Measurements from ENCODE around the gene MROH8.
"Not testable (repeated sequence)": the region's sequence is repeated elsewhere in the genome, so short reads cannot be mapped to it uniquely, and the experiment has no call there.

The MROH8 gene

DNA sequence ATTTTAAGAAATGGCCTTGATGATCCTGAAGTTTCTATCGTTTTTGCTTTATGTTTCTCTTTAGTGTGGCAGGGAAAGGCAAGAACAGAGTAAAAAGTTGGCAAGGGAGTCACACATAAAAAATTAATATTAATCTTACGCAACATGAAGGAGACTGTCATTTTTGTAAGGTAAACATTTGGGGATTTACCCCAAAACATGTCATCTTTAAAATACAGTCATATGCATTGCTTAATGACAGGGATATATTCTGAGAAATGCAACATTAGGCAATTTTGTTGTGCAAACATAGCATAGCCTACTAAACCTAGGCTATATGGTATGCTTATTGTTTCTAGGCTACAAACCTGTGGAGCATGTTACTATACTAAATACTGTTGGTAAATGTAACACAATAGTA is 88.9 kb downstream of the MROH8 start:
- no peak for DNase-seq (ENCODE audit: low read depth in 2 of 2)

DNA sequence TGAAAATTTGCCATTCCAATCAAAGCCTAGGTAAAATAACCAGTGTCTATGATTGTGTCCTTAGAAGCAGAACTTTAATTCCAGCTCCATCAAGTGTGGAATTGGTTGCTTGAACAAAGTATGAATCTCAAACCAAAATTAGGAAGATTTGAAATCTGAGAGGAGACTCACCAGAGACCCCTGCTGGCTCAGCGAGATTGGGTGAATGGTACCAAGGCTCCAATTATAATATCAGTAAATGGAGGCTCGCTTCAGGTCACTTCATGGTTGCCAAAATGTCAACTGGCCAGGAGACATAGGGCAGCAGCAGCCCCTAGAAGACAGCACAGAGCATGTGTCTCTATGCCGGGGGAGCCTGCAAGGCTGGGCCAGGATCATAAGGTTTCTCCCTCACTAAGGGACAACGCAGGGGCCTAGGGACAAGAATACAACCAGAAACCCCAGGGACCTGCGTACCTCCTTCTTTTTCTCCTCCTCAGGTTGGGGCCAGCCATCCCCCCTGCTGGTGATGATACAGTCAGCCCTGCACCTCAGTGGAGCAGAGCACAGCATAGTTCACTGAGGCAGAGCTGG is 97.5 kb downstream of the MROH8 start:
- no peak for DNase-seq (ENCODE audit: low read depth in 2 of 2)

DNA sequence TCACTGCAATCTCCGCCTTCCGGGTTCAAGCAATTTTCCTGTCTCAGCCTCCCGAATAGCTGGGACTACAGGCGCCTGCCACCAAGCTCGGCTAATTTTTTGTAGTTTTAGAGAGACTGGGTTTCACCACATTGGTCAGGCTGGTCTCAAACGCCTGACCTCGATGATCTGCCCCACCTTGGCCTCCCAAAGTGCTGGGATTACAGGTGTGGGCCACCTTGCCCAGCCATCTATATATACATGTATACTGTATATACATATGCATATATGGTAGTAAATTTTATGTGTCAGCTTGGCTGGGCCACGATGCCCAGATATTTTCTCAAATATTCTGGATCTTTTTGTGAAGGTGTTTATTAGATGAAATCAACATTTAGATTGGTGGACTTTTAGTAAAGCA is 102.3 kb downstream of the MROH8 start:
- DNase-seq (ENCODE audit: low read depth in 2 of 2) = no peak

DNA sequence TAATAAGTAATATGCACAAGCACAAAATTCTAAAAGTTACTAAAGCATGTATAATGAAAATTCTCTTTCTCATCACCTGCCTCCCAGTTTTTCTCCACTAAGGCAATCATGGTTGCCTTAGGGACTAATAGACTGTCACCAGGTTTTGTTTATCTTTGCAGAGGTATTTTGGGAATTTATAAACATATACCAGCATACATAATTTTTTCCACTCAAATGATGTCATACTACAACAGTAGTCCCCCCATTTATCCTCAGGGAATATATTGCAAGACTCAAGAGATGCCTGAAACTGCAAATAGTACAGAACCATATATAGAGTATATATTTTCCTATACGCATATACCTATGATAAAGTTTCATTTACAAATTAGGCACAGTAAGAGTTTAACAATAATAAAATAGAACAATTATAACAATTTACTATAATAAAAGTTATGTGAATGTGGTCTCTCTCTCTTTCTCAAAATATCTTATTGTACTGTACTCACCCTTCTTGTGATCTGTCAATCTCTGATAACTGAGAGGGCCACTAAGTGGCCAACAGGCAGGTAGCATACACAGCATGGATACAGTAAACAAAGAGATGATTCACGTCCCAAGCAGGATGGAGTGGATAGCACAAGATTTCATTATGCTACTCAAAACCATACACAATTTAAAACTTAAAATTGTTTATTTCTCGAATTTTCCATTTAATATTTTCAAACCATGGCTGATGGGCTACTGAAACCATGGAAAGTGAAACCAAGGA is 103.2 kb downstream of the MROH8 start:
- no peak for DNase-seq (ENCODE audit: low read depth in 2 of 2)

DNA sequence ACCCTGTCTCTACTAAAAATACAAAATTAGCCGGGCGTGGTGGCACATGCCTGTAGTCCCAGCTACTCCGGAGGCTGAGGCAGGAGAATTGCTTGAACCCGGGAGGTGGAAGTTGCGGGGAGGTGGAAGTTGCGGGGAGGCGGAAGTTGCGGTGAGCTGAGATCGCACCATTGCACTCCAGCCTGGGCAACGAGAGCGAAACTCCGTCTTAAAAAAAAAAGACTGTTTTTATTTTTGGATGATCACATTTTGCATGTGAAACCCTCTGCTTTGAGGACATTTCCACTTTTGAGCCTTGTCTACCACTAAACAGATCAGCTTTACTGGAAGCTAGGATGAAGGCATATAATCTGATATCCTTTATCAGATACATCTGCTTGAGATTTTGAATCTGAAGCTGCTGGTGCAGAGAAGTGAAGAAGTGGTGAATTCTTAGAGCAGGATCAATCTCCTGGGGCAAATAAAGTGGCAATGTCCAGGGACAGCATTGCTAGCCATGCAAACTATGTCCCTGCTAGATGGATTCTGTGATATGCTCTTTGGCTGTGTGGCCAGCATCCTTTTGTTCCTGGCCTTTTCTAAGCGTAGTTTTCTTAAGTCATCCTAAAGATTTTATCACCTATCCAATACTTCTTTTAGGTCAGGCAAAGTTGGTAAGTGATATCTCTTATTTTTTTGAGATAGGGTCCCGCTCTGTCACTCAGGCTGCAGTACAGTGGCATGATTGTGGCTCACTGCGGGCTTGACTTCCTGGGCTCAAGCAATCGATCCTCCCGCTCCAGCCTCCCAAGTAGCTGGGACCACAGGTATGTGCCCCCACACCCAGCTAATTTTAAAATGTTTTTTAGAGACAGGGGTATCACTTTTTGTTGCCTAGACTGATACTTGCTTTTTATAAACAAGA is 106.8 kb downstream of the MROH8 start:
- DNase-seq (ENCODE audit: low read depth in 2 of 2) = no peak

DNA sequence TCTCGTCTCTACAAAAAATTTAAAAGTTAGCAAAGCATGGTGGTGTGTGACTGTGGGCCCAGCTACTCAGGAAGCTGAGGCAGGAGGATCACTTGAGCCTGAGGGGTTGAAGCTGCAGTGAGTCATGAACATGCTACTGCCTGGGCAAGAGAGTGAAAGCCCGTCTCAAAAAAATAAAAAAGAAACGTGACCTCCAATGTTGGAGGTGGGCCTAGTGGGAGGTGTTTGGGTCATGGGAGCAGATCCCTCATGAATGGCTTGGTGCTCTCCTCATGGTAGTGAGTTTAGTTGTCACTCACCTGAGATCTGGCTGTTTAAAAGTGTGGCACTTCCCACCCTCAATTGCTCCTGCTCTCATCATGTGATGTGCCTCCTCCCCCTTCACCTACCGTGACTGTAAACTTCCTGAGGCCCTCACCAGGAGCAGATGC is 107.9 kb downstream of the MROH8 start:
- DNase-seq (ENCODE audit: low read depth in 2 of 2) = no peak

DNA sequence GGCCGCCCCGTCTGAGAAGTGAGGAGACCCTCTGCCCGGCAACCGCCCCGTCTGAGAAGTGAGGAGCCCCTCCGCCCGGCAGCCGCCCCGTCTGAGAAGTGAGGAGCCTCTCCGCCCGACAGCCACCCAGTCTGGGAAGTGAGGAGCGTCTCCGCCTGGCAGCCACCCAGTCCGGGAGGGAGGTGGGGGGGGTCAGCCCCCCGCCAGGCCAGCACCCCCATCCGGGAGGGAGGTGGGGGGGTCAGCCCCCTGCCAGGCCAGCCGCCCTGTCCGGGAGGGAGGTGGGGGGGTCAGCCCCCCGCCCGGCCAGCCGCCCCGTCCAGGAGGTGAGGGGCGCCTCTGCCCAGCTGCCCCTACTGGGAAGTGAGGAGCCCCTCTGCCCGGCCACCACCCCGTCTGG is 109.8 kb downstream of the MROH8 start:
- DNase-seq (ENCODE audit: low read depth in 2 of 2) = not testable (repeated sequence)

DNA sequence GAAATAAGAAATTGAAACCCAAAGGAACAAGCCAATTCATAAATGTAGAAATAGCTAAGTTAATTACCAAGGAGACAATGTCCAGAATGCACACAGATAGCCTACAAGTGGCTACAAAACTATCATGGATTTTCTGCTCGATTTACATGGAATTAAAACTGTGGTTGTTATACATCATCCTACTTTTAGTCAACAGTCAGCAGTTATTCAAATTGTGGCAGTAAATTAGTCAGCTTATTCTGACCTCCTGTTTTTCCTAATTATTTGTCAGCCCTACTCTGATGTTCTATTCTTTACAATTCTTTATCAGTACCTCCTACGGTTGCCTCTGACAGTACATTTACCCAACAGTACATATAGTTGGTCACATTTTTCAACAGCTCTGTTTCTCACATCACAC is 113.2 kb downstream of the MROH8 start:
- DNase-seq (ENCODE audit: low read depth in 2 of 2) = no peak

DNA sequence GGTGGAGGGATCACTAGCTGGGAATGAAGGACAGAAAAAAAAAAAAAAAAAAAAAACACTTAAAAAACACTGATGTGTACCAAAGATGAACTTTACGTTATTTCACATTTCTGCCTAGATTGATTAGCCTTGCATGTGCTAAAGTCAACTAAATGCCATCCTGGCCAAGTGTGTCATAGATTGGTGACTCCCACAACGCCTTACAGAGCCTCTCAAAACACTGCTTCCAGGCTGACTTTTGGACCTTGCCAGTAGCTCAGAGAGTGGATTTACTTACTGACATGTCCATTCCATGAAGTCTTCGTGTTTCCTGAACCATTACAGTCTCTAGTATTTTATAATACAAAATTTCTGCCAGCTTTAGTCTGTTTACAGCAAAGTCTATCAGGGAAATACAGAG is 124.1 kb downstream of the MROH8 start:
- DNase-seq (ENCODE audit: low read depth in 2 of 2) = no peak

DNA sequence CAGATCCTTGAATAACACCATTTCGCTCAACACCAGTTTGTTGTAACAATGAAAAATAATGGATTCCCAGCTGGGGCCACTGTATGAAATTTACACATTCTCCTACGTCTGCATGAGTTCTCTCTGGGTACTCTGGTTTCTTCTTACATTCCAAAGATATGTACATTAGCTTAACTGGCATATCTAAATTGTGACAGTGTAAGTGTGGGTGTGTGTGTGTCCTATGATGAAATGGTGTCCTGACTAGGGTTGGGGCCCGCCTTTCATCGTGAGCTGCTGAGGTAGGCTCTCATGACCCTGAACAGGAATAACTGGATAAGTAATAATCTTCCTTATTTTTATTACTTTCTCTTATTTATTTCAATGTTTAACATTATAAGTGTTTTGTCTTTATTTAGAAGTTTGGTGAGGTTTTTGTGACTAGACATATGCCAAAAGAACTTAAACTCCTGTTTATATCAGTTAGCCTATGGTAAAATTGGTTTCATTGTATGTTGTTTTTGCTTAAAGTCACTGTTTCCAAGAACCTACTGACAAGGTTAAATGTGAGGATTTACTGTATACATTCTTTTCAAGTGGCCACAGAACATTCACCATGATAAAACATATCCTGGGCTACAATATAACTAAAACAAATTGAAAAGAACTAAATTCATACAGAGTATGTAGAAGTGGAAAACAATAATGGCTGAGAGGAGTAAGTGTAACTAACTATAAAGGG is 126.0 kb downstream of the MROH8 start:
- no peak for DNase-seq (ENCODE audit: low read depth in 2 of 2)

All from fibroblast of skin of left biceps (primary cell).